NCI-H128 (cell line): ENCODE data around the gene MYOG.

ENCODE experiments used
- DNase-seq: peaks from one replicate; lab custom pipeline; 2025; ENCODE audit not compliant: unreplicated experiment; lab: John Stamatoyannopoulos, UW

MYOG gene

GRCh38 chr1:203048555-203049051, 37.2 kb downstream of the MYOG start:
- no peak for DNase-seq

DNA sequence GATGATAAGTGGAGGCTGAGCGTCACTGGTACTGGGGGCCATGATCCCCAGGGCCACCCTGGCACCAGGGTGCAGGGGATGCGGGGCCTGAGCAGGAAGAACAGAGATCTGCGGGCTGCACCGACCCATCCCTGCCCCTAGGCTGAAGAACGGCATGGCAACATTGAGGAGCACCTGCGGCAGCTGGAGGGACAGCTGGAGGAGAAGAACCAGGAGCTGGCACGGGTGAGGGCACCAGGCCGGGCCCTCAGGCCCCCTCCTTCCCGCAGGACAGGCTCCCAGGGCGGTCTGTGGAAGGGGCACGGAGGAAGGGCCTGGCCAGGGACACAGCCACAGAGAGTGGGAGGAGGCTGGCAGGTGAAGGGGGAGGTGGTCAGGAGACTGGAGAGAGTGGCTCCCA, 37.7 kb downstream of the MYOG start:
- DNase-seq = no peak

- DNase-seq = no peak
These were observed 38.7 kb downstream of the MYOG start for GRCh38 chr1:203046984-203047630.

DNA sequence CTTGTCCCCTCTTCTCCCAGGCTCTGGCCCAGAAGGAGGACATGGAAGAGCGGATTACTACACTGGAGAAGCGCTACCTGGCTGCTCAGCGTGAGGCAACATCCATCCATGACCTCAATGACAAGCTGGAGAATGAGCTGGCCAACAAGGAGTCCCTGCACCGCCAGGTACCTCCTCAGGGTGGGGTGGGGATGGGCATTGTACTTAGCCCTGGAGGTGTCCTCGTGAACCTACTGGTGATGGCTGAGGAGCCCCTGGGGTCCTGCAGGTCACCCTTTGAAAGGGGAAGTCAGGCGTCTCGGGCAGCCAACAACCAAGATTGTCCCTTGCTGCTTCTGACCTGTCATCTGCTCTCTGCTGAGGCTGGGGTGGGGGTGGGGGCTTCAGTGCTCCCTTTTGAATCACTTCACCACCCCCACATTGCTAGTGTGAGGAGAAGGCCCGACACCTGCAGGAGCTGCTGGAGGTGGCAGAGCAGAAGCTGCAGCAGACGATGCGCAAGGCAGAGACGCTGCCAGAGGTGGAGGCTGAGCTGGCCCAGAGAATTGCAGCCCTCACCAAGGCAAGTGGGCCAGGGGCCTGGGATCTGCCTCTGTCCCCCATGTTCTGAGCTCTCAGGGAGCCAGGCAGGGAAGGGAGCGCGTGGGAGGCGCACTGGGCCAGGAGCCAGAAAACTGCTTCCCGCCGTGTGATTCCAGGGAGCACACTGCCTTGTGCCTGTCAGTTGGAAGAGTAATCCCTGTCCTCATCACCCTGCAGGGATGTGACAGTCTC, 39.8 kb downstream of the MYOG start:
- no peak for DNase-seq

- no peak for DNase-seq
These were observed 40.5 kb downstream of the MYOG start for GRCh38 chr1:203045336-203045735.

- no peak for DNase-seq
These were observed 41.1 kb downstream of the MYOG start for GRCh38 chr1:203044546-203045250.

DNA sequence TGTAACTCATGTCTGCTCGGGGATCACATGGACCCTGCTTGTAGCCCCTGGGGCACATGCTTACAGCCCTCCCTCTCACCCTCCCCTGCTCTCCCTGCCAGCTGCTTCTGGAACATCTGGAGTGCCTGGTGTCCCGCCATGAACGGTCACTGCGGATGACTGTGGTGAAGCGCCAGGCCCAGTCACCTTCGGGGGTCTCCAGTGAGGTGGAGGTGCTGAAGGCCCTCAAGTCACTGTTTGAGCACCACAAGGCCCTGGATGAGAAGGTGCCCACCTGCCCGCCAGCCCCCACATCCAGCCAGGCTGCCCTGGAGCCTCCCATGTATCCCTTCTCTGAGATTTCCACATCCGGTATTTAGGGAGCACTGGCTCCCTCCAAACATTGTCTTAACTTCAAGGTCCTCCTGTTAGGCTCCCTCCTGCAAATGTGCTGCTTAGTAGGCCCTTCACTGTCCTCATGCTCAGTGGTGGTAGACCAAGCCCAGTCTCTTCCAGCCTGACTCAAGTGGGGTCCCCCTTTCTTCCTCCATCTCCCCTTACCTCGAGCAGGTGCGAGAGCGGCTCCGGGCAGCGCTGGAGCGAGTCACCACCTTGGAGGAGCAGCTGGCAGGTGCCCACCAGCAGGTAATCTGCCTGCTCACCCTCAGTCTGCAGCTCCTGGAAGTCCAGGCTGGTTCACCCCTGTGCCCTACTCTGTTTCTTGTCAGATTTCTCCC, 41.8 kb downstream of the MYOG start:
- DNase-seq = no peak

DNA sequence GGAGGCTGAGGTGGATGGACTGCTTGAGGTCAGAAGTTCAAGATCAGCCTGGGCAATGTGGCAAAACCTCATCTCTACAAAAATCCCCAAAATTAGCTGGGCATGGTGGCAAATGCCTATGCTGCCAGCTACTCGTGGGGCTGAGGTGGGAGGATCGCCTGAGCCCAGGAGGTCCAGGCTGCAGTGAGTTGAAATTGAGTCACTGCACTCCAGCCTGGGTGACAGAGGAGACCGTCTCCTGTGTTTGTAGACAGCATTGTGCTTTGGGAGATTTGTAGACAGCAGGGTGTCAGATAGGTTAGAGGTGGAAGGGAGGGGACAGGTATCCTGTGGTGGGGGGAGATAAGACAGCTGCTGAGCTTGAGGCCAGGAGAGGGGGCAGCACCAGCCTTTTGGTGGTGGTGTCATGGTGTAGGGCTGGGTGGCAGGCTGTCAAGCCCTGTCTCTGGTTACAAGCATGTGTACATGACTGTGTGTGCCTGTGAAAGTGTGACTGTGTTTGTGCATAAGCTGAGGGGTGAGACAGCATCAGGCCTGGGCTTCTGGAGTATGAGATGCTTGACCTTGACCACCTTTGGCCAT, 44.4 kb downstream of the MYOG start:
- no peak for DNase-seq

DNA sequence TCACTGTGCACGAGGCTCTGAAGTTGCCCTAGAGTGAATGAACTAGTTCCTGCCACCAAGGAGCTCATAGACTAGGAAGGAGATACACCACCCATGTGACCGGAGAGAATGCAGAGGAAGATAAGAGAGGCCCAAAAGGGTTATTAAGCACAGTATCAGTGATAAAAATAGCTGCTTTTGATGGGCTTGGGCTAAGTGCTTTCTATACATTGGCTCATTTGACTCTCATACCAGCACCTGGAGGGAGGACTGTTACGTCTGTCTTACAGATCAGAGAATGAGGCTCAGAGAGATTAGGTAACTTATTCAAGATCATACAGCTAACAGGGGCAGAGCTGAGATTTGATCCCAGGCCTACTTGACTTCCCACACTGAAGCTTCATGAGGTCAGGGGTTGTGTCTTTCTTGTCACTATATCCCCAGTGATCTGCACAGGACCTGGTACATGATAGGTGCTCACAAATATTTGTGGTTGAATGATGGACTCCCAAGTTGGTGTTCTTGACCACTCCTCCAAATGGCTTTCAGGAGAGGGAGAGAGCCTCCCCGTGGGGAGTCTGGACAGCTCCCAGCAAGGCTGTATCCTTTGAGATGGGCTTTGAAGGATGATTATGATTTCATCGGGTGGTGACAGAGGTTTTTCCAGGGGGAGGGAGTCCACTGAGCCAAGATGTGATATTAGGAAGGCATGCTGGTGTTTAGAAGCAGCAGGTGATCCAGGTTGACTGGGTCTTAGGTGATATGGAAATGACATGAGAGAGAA, 45.1 kb downstream of the MYOG start:
- DNase-seq = no peak

DNA sequence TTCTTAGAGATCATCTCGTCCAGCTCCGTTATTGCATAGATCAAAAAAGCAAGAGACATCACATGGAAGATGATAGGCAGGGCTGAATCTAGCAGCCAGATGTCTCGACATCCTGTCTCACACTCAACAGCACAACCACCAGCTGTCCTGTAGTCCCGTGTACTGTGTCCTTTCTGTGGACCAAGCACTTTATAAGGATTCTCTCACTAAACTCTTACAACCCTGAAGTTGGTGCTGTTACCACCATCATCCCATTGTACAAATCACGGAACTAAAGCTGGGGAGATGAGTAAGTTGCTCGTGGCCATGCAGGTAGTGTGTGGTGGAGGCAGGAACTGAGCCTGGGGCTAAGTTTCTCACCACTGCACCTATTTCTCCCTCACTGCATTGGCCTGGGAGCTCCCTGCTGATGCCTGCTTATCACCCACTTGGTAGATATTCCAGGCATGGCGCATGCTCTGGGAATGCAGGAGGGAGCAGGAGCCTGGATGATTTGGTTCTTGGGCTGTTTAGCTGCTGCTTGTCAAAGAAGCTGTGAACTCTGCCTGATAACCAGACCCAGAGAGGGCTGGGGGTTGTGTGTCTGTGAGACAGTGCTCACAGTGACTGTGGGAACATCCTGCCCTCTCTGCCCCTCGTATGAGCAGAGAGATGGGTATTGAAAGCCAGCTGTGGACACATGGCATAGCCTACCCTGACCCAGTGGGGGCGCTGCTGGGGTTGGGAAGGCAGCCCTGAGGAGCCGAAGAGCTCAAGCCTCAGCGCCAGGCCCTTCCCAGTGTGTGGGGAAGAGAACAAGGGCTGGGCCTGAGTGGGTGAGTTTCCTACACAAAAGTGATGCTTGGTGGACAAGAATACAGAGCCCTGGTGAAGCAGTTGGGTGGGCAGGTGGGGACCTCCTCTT, 46.0 kb downstream of the MYOG start:
- no peak for DNase-seq

GRCh38 chr1:203038891-203039608, 46.8 kb downstream of the MYOG start:
- peak; percentile 66 for DNase-seq

- DNase-seq = no peak
These were observed 47.5 kb downstream of the MYOG start for GRCh38 chr1:203038217-203038741.

DNA sequence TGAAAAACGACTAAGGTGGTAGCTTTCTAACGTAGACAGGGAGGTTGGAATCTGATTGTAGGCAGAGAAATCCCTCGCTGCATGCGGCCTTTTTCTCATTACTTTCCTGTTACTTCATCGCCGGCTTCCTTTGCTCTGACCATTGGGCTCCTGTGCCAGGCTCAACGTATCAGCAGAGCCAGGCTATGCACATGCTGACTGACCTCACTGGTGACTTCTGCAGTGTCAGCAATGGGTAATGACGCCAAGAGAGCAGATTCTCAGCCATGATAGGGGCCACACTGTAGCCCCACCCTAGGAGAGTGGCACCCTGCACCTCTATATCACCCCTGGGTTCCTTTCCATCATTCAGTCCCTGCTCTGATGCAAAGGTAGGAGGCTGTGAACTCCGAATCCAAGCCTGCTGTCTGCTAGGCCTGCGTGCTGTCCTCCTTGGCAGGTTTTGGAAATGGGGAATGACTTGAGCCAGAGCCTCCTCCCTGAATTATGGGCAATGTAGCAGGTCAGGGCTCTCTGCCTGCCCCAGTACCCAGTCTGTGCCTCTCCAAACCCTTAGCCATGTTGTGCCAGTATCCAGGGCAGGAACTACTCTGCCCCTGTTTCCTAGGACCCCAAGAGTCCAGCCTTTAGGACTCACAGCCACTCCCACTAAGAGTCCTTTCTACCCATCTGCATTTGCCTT, 48.2 kb downstream of the MYOG start:
- no peak for DNase-seq

- no peak for DNase-seq
These were observed 49.3 kb downstream of the MYOG start for GRCh38 chr1:203036537-203036936.

DNA sequence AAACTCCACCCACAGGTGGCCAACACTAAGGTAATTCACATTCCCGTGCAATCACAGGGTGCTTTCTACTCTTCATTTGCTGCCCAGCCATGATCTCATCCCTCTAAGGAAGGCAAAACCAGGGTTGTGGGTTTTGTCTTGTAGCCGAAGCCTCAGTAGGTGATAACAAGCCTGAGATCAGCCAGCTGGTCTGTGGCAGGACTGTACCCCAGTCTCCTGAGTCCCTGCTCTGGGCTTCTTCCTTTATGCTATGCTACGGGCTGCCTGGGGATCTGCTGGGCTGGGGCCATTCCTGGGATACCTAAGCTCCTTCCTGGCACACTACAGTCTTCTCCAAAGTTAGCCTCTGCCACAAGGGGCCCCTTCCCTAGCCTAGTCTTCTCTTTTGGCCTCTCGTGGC, 49.7 kb downstream of the MYOG start:
- DNase-seq = no peak

DNA sequence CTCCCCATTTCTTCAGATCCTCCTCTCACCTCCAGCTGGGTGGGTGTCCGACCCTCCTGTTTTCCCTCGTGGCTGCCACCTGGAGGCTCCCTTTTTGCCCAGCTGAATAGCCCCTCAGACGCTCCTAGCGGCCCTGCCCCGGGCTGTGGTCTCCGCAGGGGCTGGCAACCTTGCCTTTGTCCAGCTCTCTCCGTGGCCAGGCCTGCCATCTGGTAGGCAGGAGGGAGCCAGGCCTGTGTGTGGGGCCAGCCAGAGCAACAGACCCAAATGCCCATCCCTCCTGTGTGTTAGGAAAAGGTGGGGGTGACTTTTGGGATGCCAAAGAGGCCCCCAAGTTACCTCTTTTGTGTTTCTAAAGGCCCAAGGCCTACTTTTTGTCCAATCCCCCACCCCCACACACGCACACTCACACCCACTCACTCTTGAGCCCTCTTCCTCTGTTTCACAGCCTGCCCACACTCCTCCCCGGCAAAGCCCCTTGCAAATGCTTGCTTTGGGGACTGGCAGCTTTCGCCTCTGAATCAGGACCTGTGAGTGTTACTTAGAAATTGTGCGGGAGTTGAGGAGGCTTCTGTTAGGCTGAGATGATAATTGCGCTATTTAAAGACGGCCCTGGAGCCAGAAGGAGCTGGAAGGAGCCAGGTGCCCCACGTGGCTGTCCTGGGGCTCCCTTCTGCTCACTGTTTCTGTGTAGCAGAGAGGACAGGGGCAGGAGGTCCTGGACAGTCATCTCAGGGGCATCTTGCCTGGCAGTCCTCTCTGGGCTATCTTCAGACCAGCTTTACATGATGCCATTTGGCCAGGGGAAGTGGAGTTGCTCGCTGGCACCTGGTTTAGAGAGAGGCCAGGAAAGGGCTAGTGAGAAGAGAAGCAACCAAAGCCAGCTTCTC, 50.5 kb downstream of the MYOG start:
- no peak for DNase-seq
